Nephron progenitor cell (in vitro differentiated cells): Measurements from ENCODE around the gene CD63.

Source experiments
- DNase-seq: peaks from one replicate; pipeline ENCODE4 v3.0.0; 2021
- H3K27ac Mint-ChIP-seq: 2 replicates; pipeline ENCODE4 v1.8.0; 2021; ENCODE audit warnings: mild to moderate bottlenecking, moderate library complexity, mixed read lengths
- H3K27me3 Mint-ChIP-seq: 2 replicates; pipeline ENCODE4 v1.8.0; 2021; ENCODE audit warnings: mild to moderate bottlenecking, low read depth, mixed read lengths; ENCODE audit not compliant: poor library complexity
- H3K36me3 Mint-ChIP-seq: 2 replicates; pipeline ENCODE4 v1.8.0; 2021; ENCODE audit warnings: low read depth, mixed read lengths
- H3K4me1 Mint-ChIP-seq: 2 replicates; pipeline ENCODE4 v1.8.0; 2021; ENCODE audit warnings: mixed read lengths
- H3K4me3 Mint-ChIP-seq: 2 replicates; pipeline ENCODE4 v1.8.0; 2021; ENCODE audit warnings: mild to moderate bottlenecking, moderate library complexity, mixed read lengths
- H3K9me3 Mint-ChIP-seq: 2 replicates; pipeline ENCODE4 v1.8.0; 2021; ENCODE audit warnings: mild to moderate bottlenecking, moderate library complexity, mixed read lengths
- CTCF ChIP-seq: fragments of 200-600 bp; sonication (generic); IDR thresholded peaks from 2 replicates; pipeline ENCODE4 v1.5.0; 2021; ENCODE audit warnings: antibody characterized with exemption

Gene CD63

DNA sequence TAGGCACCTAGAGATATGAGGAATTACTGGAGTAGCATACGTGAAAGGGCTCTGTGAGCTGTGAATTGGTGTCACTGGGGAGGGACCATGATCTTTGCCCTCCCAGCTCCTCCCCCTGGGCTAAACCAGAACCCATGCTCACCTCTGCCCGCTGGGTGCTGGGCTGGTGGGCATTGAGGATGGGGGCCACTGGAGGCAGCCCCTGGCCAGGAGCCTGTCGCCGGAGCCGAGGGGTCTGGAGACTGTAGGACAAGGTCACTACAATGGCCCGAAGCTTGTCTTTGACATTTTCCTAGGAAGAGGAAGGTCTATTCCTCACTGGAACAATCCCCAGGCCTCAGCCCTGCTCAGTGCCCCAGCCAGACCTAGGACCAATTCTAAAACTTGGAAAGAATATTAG, 32.7 kb downstream of the CD63 start:
- no peak for TF ChIP-seq CTCF
- H3K4me1 Mint-ChIP-seq, result peaks cover 5% of the 10 kb centered on the region
- no peaks in the 10 kb centered on the region for H3K36me3 Mint-ChIP-seq
- H3K4me3 Mint-ChIP-seq, result no peak overlapping the region
- no peak overlapping the region for H3K27ac Mint-ChIP-seq
- H3K9me3 Mint-ChIP-seq, result no peaks in the 10 kb centered on the region
- no peak for DNase-seq
- H3K27me3 Mint-ChIP-seq, result no peaks in the 10 kb centered on the region

DNA sequence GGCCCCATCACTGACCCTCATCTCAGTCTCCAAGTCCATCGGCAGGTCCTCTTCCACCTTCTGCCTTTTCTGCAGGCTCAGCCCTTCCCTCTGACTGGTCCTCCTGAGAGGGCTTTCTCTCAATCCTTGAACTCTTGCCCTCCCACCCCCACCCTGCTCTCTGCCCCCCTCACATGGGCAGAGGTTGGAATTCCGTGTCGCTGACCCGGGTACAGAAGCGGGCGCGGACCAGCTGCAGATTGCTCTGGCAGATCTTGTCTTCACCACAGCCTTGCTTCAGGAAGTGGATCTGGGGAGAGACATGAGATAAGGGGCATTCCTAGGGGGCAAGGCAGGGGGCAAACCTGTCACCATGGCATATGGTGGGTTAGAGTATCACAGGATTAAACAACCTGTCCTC, 33.5 kb downstream of the CD63 start:
- no peaks in the 10 kb centered on the region for H3K9me3 Mint-ChIP-seq
- no peak overlapping the region for H3K27ac Mint-ChIP-seq
- no peak for TF ChIP-seq CTCF
- H3K4me1 Mint-ChIP-seq, result peaks cover 5% of the 10 kb centered on the region
- H3K27me3 Mint-ChIP-seq, result no peaks in the 10 kb centered on the region
- DNase-seq, result no peak
- no peak overlapping the region for H3K4me3 Mint-ChIP-seq
- H3K36me3 Mint-ChIP-seq, result no peaks in the 10 kb centered on the region

GRCh38 chr12:55694651-55695050, 34.2 kb downstream of the CD63 start:
- DNase-seq, result no peak
- no peak overlapping the region for H3K27ac Mint-ChIP-seq
- peaks cover 5% of the 10 kb centered on the region for H3K4me1 Mint-ChIP-seq
- TF ChIP-seq CTCF, result no peak
- no peaks in the 10 kb centered on the region for H3K36me3 Mint-ChIP-seq
- no peaks in the 10 kb centered on the region for H3K27me3 Mint-ChIP-seq
- H3K9me3 Mint-ChIP-seq, result no peaks in the 10 kb centered on the region
- H3K4me3 Mint-ChIP-seq, result no peak overlapping the region

- Mint-ChIP-seq H3K27ac (no peak overlapping the region), H3K36me3 (no peaks in the 10 kb centered on the region)
Observed at GRCh38 chr12:55694188-55694515, 34.7 kb downstream of the CD63 start.

DNA sequence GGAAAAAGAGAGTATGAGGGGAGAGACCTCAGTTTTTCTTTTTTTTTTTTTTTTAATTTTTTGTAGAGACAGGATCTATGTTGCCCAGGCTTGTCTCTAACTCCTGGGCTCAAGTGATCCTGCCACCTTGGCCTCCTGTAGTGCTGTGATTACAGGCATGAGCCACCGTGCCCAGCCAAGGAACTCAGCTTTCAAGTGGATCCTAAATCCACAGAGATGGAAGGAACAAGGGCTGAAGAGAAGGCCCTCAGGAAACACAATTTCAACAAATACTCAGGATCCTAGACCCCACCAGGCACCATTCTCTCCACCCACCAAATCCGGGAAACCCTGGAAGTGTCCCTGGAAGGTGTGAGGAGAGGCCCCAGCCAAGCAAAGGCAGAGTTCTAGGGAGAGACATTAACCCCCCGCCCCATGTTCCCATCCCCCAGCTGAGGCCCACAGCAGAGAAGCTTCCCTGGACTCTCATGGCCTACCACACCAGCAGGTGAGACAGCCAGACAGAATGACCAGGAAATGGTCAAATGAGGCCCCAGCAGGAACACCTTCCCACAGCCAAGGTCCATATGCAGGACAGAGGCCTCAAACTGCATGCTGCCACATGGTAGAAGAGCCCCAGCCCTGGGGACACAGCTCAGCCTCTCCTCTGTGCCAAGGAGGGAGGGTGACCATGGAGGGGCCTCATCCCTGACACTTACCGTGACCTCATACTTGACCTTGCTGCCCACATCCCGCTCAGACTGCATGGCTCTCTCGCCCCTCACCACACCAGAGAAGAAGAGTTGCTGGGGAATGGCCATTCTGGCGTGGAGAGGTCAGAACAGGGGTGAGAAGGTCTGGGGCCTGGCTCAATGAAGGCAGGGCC, 35.3 kb downstream of the CD63 start:
- no peaks in the 10 kb centered on the region for H3K27me3 Mint-ChIP-seq
- H3K27ac Mint-ChIP-seq, result no peak overlapping the region
- no peak overlapping the region for H3K4me3 Mint-ChIP-seq
- DNase-seq, result no peak
- H3K4me1 Mint-ChIP-seq, result peaks cover 5% of the 10 kb centered on the region
- TF ChIP-seq CTCF, result no peak
- no peaks in the 10 kb centered on the region for H3K9me3 Mint-ChIP-seq
- no peaks in the 10 kb centered on the region for H3K36me3 Mint-ChIP-seq

More at GRCh38 chr12:55694188-55694515, 34.7 kb downstream of the CD63 start:
- Mint-ChIP-seq H3K27me3 (no peaks in the 10 kb centered on the region), H3K9me3 (no peaks in the 10 kb centered on the region), H3K4me3 (no peak overlapping the region), H3K4me1 (peaks cover 5% of the 10 kb centered on the region)
- no peak for TF ChIP-seq CTCF
- no peak for DNase-seq
